HepG2 (cell line): Measurements from ENCODE around the gene RAPGEF2. TPM values are rescaled to one million over a fixed set of nuclear protein-coding genes. Genes with fewer than 3 reads are reported as not detected.

ENCODE experiments used
- CBFB ChIP-seq: sonication (generic); formaldehyde crosslinking; IDR thresholded peaks from 2 replicates; pipeline ENCODE4 v1.4.0; 2020; ENCODE audit warnings: missing genetic modification reagents
- EP300 ChIP-seq, 3 experiments: sonication (generic) in 1 of 3; formaldehyde crosslinking in 1 of 3; IDR thresholded peaks; 2 replicates each; pipeline versions ENCODE4 v1.5.1 to v1.6.1; 2011 to 2020; ENCODE audit warnings: low read depth in 2 of 3, low read length in 2 of 3, borderline replicate concordance in 1 of 3, improper control_type of control experiment in 1 of 3, mild to moderate bottlenecking in 1 of 3, missing genetic modification reagents in 1 of 3, moderate library complexity in 1 of 3
- SP2 ChIP-seq: sonication (generic); formaldehyde crosslinking; IDR thresholded peaks from 2 replicates; pipeline ENCODE4 v1.5.1; 2020; ENCODE audit warnings: mild to moderate bottlenecking, missing genetic modification reagents
- TAF1 ChIP-seq: sonication (generic); formaldehyde crosslinking; IDR thresholded peaks from 2 replicates; pipeline ENCODE4 v1.4.0; 2020; ENCODE audit warnings: missing genetic modification reagents
- TBX2 ChIP-seq: sonication (generic); formaldehyde crosslinking; IDR thresholded peaks from 2 replicates; pipeline ENCODE4 v1.5.0; 2020; ENCODE audit warnings: missing genetic modification reagents, mild to moderate bottlenecking, borderline replicate concordance
- ZNF121 ChIP-seq: sonication (generic); formaldehyde crosslinking; IDR thresholded peaks from 2 replicates; pipeline ENCODE4 v1.5.0; 2020; ENCODE audit warnings: mild to moderate bottlenecking, missing genetic modification reagents
- ZNF430 ChIP-seq: sonication (generic); formaldehyde crosslinking; IDR thresholded peaks from 2 replicates; pipeline ENCODE4 v1.9.0; 2021; ENCODE audit warnings: mild to moderate bottlenecking, missing genetic modification reagents
- ZNF510 ChIP-seq: sonication (generic); formaldehyde crosslinking; IDR thresholded peaks from 2 replicates; pipeline ENCODE4 v1.4.0; 2020; ENCODE audit warnings: low read depth, mild to moderate bottlenecking, missing genetic modification reagents
- ZNF530 ChIP-seq: sonication (generic); formaldehyde crosslinking; IDR thresholded peaks from 2 replicates; pipeline ENCODE4 v1.5.0; 2020; ENCODE audit warnings: low read depth, mild to moderate bottlenecking, missing genetic modification reagents
- ZNF615 ChIP-seq: sonication (generic); formaldehyde crosslinking; IDR thresholded peaks from 2 replicates; pipeline ENCODE4 v1.5.0; 2020; ENCODE audit warnings: mild to moderate bottlenecking, missing genetic modification reagents, borderline replicate concordance
- ZNF773 ChIP-seq: sonication (generic); formaldehyde crosslinking; IDR thresholded peaks from 2 replicates; pipeline ENCODE4 v1.4.0; 2020; ENCODE audit warnings: missing genetic modification reagents, borderline replicate concordance
- ZNF780A ChIP-seq: sonication (generic); formaldehyde crosslinking; IDR thresholded peaks from 2 replicates; pipeline ENCODE4 v1.8.0; 2022; ENCODE audit warnings: mild to moderate bottlenecking, missing genetic modification reagents, moderate library complexity
- ZNF891 ChIP-seq: sonication (generic); formaldehyde crosslinking; IDR thresholded peaks from 2 replicates; pipeline ENCODE4 v1.5.0; 2020; ENCODE audit warnings: mild to moderate bottlenecking, missing genetic modification reagents
- polyA plus RNA-seq, 8 experiments: library from polyadenylated mRNA; depleted of rRNA in 3 of 8; stranded (reverse) in 7 of 8; unstranded in 1 of 8; fragments of >200 nt; fragmentation: Illumina TruSeq in 4 of 8; extraction: Trizol in 4 of 8; gene quantifications; 2 replicates each; pipeline versions ENCODE4 v1.2.1 to v1.2.3, GENCODE V29; 2011 to 2016; ENCODE audit warnings: low read depth in 4 of 8, missing spikeins in 1 of 8, mixed read lengths in 1 of 8; ENCODE audit not compliant: insufficient read depth in 1 of 8
- total RNA-seq, 5 experiments: library from RNA; depleted of rRNA; stranded (reverse); fragments of >200 nt; fragmentation: Illumina TruSeq; extraction: Trizol; gene quantifications; 2 replicates each; pipeline ENCODE4 v1.2.3, GENCODE V29; 2016; ENCODE audit warnings: low read depth in 1 of 5
- TF ChIP-seq, protein P1 (sequence below): sonication (generic); formaldehyde crosslinking; IDR thresholded peaks from 2 replicates; pipeline ENCODE4 v1.4.0; 2020; ENCODE audit warnings: missing genetic modification reagents
- TF ChIP-seq, protein P2 (sequence below): sonication (generic); formaldehyde crosslinking; IDR thresholded peaks from 2 replicates; pipeline ENCODE4 v1.4.0; 2020; ENCODE audit warnings: mild to moderate bottlenecking, missing genetic modification reagents
- TF ChIP-seq, protein P3 (sequence below): sonication (generic); formaldehyde crosslinking; IDR thresholded peaks from 2 replicates; pipeline ENCODE4; 2020; ENCODE audit warnings: missing genetic modification reagents, mild to moderate bottlenecking, borderline replicate concordance
- TF ChIP-seq, protein P4 (sequence below): conservative IDR thresholded peaks from 2 replicates; pipeline ENCODE4 v1.6.1; 2018; ENCODE audit warnings: missing genetic modification reagents

Gene RAPGEF2
- total and polyA plus RNA-seq, 2 of the 13 experiments (the other 11 are each of a cell fraction or from before 2014, with no cell fraction given), result 19.2 to 23.0 TPM

DNA sequence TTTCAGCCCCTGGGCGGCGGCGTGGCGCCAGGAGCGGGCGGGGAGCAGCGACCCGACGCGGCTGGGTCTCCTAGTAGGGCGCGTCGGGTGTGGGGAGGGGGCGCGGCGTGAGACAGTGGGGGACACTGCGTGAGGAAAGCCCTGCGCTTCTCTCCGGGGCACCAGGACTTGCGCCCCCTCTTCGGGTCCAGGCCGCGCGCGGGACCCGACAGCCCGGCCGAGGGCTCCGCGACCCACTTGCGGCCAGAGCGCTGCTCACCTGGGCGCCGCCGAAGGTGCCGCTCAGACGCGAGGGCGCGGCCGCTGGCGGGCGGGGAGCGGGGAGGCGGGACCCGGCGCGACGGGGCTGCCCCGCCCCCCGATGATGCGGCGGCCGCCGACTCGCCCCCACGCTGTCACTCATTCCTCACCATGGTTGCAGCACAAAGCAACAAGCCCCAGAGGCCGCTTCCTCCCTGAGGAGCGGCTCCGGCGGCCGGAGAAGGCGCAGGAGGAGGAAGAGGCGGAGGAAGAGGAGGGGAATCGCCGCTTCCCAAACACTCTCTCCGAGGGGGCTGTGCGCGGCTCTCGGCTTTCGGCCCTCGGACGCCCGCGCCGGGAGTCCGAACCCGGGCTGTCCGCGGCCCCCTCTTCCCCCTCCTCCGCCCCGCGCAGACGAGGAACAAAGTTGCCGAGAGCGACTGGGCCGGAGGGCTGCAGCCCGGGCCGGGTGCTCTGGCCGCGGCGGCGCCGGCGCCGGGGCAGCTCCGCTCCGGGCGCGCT lies at the start of gene RAPGEF2 (continued):
- TF ChIP-seq, protein P1, sequence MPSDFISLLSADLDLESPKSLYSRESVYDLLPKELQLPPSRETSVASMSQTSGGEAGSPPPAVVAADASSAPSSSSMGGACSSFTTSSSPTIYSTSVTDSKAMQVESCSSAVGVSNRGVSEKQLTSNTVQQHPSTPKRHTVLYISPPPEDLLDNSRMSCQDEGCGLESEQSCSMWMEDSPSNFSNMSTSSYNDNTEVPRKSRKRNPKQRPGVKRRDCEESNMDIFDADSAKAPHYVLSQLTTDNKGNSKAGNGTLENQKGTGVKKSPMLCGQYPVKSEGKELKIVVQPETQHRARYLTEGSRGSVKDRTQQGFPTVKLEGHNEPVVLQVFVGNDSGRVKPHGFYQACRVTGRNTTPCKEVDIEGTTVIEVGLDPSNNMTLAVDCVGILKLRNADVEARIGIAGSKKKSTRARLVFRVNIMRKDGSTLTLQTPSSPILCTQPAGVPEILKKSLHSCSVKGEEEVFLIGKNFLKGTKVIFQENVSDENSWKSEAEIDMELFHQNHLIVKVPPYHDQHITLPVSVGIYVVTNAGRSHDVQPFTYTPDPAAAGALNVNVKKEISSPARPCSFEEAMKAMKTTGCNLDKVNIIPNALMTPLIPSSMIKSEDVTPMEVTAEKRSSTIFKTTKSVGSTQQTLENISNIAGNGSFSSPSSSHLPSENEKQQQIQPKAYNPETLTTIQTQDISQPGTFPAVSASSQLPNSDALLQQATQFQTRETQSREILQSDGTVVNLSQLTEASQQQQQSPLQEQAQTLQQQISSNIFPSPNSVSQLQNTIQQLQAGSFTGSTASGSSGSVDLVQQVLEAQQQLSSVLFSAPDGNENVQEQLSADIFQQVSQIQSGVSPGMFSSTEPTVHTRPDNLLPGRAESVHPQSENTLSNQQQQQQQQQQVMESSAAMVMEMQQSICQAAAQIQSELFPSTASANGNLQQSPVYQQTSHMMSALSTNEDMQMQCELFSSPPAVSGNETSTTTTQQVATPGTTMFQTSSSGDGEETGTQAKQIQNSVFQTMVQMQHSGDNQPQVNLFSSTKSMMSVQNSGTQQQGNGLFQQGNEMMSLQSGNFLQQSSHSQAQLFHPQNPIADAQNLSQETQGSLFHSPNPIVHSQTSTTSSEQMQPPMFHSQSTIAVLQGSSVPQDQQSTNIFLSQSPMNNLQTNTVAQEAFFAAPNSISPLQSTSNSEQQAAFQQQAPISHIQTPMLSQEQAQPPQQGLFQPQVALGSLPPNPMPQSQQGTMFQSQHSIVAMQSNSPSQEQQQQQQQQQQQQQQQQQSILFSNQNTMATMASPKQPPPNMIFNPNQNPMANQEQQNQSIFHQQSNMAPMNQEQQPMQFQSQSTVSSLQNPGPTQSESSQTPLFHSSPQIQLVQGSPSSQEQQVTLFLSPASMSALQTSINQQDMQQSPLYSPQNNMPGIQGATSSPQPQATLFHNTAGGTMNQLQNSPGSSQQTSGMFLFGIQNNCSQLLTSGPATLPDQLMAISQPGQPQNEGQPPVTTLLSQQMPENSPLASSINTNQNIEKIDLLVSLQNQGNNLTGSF (CRISPR knock-in tag), result no peak
- TF ChIP-seq TAF1 (CRISPR knock-in tag), result peak; percentile 65
- peak; percentile 86 for TF ChIP-seq SP2 (CRISPR knock-in tag)
- peak; percentile 51; the same call in 1 of the 2 replicates for TF ChIP-seq ZNF430 (CRISPR knock-in tag)
- no peak for TF ChIP-seq EP300 (IDR thresholded peaks at IDR 0.05; ENCODE audit: low read depth in 2 of 2, low read length in 2 of 2)
- no peak for TF ChIP-seq EP300 (CRISPR knock-in tag; IDR thresholded peaks at IDR 0.05; ENCODE audit: borderline replicate concordance)
- TF ChIP-seq, protein P2, sequence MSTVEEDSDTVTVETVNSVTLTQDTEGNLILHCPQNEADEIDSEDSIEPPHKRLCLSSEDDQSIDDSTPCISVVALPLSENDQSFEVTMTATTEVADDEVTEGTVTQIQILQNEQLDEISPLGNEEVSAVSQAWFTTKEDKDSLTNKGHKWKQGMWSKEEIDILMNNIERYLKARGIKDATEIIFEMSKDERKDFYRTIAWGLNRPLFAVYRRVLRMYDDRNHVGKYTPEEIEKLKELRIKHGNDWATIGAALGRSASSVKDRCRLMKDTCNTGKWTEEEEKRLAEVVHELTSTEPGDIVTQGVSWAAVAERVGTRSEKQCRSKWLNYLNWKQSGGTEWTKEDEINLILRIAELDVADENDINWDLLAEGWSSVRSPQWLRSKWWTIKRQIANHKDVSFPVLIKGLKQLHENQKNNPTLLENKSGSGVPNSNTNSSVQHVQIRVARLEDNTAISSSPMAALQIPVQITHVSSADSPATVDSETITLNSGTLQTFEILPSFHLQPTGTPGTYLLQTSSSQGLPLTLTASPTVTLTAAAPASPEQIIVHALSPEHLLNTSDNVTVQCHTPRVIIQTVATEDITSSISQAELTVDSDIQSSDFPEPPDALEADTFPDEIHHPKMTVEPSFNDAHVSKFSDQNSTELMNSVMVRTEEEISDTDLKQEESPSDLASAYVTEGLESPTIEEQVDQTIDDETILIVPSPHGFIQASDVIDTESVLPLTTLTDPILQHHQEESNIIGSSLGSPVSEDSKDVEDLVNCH (CRISPR knock-in tag), result no peak
- no peak for TF ChIP-seq ZNF773 (CRISPR knock-in tag)
- TF ChIP-seq ZNF510 (CRISPR knock-in tag), result no peak
- TF ChIP-seq ZNF615, result no peak
- TF ChIP-seq ZNF121 (CRISPR knock-in tag), result no peak
- peak; percentile 18; the same call in 1 of the 2 replicates for TF ChIP-seq CBFB (CRISPR knock-in tag)
- TF ChIP-seq, protein P3, sequence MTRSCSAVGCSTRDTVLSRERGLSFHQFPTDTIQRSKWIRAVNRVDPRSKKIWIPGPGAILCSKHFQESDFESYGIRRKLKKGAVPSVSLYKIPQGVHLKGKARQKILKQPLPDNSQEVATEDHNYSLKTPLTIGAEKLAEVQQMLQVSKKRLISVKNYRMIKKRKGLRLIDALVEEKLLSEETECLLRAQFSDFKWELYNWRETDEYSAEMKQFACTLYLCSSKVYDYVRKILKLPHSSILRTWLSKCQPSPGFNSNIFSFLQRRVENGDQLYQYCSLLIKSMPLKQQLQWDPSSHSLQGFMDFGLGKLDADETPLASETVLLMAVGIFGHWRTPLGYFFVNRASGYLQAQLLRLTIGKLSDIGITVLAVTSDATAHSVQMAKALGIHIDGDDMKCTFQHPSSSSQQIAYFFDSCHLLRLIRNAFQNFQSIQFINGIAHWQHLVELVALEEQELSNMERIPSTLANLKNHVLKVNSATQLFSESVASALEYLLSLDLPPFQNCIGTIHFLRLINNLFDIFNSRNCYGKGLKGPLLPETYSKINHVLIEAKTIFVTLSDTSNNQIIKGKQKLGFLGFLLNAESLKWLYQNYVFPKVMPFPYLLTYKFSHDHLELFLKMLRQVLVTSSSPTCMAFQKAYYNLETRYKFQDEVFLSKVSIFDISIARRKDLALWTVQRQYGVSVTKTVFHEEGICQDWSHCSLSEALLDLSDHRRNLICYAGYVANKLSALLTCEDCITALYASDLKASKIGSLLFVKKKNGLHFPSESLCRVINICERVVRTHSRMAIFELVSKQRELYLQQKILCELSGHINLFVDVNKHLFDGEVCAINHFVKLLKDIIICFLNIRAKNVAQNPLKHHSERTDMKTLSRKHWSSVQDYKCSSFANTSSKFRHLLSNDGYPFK (CRISPR knock-in tag), result no peak
- TF ChIP-seq, protein P4, sequence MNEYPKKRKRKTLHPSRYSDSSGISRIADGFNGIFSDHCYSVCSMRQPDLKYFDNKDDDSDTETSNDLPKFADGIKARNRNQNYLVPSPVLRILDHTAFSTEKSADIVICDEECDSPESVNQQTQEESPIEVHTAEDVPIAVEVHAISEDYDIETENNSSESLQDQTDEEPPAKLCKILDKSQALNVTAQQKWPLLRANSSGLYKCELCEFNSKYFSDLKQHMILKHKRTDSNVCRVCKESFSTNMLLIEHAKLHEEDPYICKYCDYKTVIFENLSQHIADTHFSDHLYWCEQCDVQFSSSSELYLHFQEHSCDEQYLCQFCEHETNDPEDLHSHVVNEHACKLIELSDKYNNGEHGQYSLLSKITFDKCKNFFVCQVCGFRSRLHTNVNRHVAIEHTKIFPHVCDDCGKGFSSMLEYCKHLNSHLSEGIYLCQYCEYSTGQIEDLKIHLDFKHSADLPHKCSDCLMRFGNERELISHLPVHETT (CRISPR knock-in tag), result no peak
- TF ChIP-seq ZNF891 (CRISPR knock-in tag), result no peak
- TF ChIP-seq ZNF780A (CRISPR knock-in tag), result no peak
- no peak for TF ChIP-seq TBX2 (CRISPR knock-in tag)
- no peak for TF ChIP-seq ZNF530 (CRISPR knock-in tag)
